ENCODE data around the gene PRPF8.

Gene PRPF8

GRCh38 chr17:1626333-1626732 is 58.3 kb downstream of the PRPF8 start:
- DNase-seq (ENCODE audit: low read depth) = no peak

DNA sequence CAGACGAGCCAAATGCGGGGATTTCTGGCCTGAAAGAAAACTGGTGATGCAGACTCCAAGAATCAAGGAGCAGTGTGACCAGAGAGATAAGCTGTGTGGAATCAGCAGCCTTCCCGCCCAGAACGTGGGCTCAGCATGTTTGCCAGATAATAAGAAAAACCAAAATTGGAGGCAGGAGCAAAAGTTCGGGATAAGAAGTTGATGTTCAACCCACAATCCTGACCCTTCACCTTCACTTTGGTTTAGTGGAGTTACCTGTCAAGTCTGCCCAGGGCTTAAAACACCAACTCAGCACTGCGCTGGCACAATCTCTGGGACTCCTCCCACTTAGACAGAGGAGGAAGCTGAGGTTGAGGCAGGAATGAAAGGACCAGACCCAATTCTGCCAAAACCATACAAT is 59.1 kb downstream of the PRPF8 start:
- no peak for DNase-seq (ENCODE audit: low read depth)

GRCh38 chr17:1625053-1625452 is 59.6 kb downstream of the PRPF8 start:
- DNase-seq (ENCODE audit: low read depth) = no peak

DNA sequence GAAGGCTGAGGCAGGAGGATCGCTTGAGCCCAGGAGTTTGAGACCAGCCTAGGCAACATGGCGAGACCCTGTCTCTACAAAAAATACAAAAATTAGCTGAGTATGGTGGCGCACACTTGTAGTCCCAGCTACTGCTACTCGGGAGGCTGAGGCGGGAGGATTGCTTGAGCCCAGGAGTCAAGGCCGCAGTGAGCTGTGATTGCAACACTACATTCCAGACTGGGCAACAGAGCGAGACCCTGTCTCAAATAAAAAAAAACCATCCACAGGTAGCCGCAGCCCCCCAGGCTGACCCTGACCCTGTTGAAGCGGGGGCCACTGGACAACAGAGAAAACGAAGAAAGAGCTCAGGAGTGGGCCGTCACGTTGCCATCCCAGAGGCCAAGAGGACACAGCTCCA is 60.0 kb downstream of the PRPF8 start:
- DNase-seq (ENCODE audit: low read depth) = no peak

DNA sequence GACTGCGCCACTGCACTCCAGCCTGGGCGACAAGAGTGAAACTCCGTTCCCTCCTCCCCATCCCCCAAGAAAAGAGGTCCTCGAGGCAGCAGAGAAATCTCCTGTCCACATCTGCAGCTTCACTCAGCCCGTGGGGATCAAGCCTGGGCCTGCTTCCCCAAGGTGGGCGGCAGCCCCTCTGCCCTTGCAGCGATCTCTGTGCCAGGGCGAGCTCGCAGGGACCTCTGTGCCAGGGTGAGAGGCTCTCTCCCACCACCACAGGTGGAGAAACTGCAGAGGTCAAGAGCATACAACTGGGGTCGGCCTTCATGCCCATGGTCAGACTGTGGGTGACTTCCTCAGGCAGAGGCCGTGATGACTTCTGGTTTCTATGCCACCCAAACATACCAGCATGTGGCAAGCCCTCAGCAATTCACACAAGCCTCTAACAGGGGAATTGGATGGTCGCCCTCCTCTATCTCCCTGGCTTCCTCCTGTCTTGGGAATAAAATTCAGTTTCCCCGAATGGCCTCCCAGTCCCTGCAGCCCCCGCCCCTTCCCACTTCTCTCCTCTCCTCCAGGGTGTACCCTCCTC is 61.5 kb downstream of the PRPF8 start:
- DNase-seq (ENCODE audit: low read depth) = no peak

DNA sequence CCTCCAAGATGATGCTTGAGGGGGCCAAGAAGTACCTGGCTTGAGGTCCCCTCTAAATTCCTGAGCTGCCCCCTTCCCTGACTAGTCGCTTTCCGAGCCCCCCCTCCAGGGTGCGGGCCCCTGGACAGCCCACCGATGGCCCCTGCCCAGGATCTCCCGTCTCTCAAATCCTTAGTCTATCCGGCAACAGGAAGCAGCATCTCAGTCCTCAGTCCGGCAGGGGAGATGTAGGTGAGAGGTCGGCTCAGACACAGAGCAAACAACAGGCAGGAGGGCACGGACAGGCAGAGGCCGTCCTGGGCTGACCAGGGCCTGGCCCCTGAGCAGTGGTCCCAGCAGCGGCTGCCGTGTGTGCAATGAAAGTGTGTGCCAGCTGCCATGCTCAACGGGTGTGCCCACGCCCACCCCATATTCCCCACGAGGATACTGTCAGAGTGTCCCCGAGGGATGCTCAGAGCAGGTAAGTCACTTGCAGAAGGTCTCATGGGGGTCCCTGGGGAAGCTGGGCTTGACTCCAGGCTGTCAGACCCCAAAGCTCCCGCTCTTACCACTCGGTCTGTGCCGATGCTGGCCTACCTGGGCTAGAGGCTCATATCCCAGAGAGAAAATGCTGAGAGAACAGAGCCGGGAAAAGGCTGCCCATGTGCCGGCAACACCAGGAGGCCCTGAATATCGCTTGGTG is 63.3 kb downstream of the PRPF8 start:
- DNase-seq (ENCODE audit: low read depth) = no peak

- no peak for DNase-seq (ENCODE audit: low read depth)
Observed at GRCh38 chr17:1620486-1620885, 64.2 kb downstream of the PRPF8 start.

DNA sequence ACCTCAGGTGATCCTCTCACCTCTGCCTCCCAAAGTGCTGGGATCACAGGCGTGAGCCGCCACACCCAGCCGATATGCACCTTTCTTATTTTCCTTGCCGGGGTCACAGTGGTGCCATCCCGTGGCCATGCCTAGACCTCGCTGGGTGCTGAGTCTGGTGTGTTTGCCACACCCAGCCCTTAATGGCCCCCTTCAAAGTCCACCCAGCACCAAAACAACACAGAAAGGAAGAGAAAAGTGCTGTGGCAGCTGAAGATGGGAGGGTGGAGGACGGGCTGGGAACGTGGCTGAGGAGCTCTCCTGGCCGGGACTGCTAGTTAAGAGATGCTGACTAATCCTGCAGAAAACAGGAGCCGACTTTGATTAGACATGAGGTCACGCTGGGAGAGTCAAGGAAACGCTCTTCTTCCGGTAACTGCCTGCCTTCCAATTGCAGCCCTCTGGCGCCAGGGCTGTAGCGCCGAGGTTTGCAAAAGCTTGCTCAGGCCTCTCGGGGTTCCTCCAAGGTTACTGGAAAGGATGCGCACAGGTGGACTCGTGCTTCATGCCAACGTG is 67.0 kb downstream of the PRPF8 start:
- DNase-seq (ENCODE audit: low read depth) = no peak

- DNase-seq (ENCODE audit: low read depth) = no peak
Observed at GRCh38 chr17:1616101-1616500, 68.6 kb downstream of the PRPF8 start.

DNA sequence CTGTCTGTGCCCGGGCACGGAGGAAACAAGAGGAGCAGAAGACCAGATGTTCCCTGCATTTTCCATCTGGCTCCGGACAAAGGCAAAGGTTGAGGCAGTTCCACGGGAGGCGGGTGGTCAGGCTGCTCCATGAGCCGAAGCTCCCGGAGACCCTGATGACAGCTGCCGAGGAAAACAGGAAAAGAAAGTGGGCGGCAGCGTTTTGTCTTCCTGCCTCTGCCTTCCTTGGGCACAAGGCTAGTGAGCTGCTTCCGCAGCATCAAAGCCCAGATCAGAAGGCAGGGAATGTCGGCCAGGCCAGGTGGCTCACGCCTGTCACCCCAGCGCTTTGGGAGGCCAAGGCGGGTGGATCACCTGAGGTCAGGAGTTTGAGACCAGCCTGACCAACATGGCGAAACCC is 72.3 kb downstream of the PRPF8 start:
- DNase-seq (ENCODE audit: low read depth) = no peak

- no peak for DNase-seq (ENCODE audit: low read depth)
Observed at GRCh38 chr17:1611715-1612114, 73.0 kb downstream of the PRPF8 start.

GRCh38 chr17:1608676-1609075 is 76.0 kb downstream of the PRPF8 start:
- DNase-seq (ENCODE audit: low read depth) = no peak

- no peak for DNase-seq (ENCODE audit: low read depth)
Observed at GRCh38 chr17:1607971-1608320, 76.7 kb downstream of the PRPF8 start.

GRCh38 chr17:1606352-1606985 is 78.2 kb downstream of the PRPF8 start:
- DNase-seq (ENCODE audit: low read depth) = no peak

DNA sequence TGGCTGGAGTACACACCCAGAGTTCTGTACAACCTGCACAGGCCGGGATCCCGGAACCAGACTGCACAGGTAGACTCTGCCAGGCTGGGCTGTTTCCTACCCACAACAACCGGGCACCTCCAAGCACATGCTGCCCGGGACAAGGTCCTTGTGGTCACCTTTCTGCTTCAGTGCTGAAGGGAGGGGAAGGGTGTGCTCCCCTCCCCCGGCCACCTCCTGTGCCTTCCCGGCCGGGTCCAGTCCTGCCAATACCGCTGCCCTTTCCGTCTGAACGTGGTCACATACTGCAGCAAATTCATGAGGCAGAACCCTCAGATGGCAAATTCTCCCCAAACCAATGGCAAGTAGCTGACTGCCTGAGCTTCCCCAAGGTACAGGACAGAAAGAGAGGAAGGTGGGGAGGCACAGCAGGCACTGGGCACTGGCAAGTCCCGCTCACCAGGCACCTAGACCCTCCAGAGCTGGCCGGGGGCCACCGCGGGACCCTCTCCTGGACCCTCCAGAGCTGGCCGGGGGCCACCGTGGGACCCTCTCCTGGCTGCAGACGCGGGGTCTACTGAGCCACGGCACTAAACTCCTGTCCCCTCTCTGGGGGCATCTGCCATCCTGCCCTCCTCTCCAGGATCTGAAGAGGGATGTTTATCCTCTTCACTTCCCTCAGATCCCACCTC is 78.9 kb downstream of the PRPF8 start:
- DNase-seq (ENCODE audit: low read depth) = no peak

DNA sequence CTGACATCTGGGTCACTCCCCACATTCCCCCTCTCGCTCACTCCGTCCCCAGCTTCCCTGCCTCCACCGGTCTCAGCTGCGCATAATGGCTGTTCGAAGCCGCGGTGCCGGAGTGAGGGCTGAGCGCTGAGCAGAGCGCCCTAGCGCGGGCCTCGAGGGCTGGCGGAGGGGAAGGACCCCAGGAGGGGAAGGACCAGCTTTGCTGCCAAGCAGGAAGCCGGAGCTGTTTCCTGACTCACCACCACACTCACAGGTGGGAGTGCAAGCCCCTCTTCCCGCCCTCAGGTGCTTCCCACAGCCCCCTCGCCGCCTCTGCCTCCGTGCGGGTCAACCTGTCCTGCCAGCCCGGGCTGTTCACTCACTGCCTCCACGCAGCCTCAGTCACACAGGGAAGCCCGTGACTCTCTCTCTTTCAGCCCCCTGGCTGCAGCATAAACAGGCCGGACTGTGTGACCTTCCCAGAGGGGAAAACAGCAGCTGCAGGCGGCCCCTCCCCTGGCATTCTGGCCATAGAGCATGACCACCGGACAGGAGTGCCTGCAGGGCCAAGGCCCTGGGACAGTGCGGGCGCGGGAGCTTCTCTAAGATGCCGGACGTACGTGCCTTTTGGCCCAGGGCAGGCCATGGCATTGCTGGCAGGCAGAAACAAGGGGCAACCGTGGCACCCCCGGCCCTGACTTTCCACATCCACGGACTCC is 79.7 kb downstream of the PRPF8 start:
- DNase-seq (ENCODE audit: low read depth) = no peak

DNA sequence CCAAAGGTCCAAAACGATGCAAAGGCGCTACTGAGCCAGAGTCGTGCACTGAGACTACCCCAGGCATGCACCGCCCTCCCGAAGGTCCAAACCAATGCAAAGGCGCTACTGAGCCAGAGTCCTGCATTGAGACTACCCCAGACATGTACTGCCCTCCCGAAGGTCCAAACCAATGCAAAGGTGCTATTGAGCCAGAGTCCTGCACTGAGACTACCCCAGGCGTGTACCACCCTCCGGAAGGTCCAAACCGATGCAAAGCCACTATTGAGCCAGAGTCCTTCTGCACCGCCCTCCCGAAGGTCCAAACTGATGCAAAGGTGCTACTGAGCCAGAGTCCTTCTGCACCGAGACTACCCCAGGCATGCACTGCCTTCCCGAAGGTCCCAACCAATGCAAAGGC is 83.1 kb downstream of the PRPF8 start:
- DNase-seq (ENCODE audit: low read depth) = no peak
